Activated CD4-positive, alpha-beta T cell treated with anti-CD3 and anti-CD28 coated beads for 4 hours (primary cell): ENCODE data around the gene IGF2BP2.
"Not testable (repeated sequence)": the region's sequence is repeated elsewhere in the genome, so short reads cannot be mapped to it uniquely, and the experiment has no call there.

Experiments used
- DNase-seq, 2 donors: peaks; one replicate each; pipeline ENCODE4 v3.0.0-alpha.2; 2020

IGF2BP2 gene

GRCh38 chr3:185657691-185658503, 166.9 kb downstream of the IGF2BP2 start:
- DNase-seq, result no peak

DNA sequence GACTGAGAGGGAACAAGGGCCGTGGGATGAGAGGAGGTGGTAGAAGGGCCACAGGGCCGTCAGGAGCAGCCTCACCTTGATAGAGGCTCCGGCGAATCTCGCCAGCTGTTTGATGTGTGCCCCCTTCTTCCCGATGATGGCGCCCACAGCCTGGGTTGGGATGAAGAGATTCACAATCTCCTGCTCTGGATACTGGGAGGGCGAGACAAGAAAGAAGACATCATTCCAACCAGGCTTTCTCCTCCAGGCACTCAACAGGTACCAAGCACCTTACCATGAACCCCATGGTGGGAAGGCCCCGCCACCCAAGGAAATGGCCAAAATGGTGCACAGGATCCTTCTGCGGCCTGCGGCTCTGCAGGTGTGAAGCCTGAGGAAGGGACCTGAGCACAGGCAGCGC, 167.6 kb downstream of the IGF2BP2 start:
- no peak for DNase-seq

GRCh38 chr3:185656321-185656840, 168.5 kb downstream of the IGF2BP2 start:
- DNase-seq, result no peak

DNA sequence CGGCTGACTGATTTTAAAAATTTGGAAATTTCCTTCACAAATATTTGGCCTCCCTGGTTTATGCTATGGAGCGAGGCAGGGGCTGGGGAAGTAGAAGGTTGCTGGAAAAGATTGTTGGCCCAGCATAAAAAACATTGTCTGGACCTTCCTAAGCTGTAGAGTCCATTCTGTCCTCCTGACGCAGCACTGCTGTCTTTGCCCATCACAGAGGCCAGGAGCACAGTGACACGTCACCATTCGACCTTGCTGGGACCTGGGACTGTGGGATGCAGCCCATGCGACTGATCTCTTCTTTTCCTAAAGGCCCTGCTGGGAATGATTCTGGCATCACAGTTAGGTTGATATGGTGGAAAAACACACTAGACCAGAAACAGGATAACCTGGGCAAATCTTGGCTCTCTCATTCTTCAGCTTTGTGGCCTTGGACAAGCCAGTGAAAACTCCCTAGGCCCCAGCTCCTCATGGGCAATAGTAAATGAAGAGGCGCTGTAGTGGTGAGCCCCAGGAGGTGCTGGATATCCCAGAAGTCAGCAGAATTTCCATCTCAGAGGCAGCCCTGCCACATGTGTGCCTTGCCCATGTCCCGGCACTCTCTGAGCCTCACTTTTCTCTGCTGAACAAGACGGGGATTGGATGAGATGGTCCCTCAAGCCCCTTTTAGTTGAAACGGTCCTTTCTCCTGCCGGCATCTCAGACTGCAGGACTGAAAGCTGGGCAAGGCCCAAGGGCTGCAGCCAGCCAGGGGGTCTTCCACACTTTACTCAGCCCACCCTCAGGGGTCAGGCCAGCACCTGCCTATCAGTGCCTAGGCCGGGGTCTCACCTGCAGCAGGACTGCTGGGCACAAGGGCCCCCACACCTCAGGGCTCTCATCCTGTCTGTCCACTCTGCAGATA, 169.2 kb downstream of the IGF2BP2 start:
- no peak for DNase-seq

- no peak for DNase-seq
Measured at GRCh38 chr3:185654758-185655145, 170.1 kb downstream of the IGF2BP2 start.

- DNase-seq, result no peak
Measured at GRCh38 chr3:185653949-185654757, 170.7 kb downstream of the IGF2BP2 start.

DNA sequence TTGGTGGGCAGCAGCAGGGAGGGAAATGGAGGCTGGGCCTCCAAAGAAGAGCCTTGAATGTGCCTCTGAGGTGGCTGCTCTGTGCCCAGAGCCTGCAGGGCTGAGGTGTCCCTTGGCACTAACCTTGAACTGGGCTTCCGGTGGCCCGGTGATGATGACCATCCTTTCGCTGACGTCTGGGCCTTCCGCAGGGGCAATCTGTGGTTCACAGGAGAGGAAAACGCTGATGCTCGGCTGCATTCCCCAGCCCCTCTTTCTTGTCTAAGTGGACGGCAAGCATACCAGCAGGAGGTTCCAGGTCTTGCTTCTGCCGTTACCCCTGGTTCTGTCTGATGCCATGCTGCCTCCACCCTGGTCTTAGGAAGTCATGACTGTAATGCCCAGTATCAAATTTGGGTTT, 172.9 kb downstream of the IGF2BP2 start:
- DNase-seq, result no peak

DNA sequence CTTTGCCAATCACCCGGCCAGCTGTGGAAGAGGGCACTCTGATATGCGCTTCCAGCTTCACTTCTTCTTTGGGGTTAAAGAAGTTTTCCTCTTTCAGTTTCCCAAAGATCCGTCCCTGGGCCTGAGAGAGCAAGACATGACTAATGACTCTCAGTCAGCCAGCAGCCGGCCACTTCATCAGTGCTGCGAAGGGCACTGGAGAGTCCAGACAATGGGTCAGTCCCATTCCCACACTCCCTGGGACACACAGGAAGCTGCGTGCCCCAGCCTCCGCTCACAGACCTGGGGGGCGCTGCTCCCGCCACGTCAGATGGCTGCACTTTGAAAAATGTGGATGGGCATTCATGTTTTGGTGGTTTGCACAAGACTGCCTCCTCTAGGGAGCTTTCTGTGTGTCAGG, 175.4 kb downstream of the IGF2BP2 start:
- no peak for DNase-seq

DNA sequence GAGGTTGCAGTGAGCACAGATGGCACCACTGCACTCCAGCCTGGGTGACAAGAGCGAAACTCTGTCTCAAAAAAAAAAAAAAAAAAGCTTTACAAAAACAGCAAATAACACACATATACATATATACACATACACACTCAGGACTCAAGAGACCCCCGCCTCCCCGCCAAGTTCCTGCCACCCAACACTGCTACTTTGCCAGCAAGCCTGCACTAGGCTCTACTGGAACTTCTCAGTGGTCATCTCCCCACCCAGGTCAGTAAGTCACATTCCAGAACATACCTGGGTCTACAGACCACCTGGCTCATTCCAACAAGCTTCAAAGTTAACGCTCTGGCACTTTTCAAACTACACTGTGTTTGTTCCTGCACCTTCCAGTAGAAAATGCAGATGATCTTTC, 176.4 kb downstream of the IGF2BP2 start:
- DNase-seq, result no peak

DNA sequence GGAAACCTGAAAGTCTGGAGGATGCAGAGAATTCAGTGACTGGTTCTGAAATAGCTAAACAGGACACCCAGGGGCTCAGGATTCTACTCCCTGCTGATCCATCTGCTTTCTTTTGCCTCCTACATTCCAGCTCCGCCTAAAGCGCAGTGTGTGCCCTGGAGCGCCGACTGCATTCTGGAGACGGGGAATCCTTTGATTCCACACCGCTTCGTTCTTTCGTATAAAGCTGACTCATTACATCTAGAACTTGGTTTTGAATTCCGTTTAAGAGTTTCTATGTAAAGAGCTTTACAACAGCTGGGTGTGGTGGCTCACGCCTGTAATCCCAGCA, 177.0 kb downstream of the IGF2BP2 start:
- no peak for DNase-seq

DNA sequence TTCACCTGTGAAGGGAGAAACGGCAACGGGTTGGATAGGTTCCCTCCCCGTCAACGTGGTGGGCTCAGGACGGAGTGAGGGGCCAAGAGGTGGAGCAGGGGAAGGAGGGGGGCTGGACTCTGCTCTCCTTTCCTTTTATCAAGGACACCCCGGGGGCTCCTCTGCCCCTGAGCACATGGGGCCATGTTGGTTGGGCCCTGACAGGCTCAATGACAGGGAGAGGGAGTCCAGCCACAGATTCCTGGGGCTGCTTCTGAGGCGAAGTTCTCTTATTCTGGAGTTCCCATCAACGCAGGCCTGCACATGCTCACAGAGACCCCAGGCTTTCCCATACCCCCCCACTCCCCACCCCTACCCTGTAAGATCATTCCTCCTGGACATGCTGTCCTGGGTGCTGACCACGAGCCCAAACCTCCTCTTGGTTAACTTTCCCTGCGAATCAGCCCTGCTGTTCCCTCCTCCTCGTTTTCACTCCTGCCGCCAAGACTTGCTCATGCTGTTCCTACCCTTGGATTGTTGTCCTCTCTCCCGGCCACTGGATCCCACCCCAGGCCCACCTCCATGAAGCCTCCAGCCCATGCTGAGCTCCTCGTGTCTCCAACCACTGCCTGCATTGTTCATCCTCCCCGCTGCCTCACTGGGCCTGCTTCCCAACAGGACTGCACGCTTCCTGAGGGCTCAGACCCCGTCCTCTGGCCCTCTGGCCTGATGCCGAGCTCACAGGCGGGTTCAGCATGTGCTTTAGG, 177.5 kb downstream of the IGF2BP2 start:
- no peak for DNase-seq

DNA sequence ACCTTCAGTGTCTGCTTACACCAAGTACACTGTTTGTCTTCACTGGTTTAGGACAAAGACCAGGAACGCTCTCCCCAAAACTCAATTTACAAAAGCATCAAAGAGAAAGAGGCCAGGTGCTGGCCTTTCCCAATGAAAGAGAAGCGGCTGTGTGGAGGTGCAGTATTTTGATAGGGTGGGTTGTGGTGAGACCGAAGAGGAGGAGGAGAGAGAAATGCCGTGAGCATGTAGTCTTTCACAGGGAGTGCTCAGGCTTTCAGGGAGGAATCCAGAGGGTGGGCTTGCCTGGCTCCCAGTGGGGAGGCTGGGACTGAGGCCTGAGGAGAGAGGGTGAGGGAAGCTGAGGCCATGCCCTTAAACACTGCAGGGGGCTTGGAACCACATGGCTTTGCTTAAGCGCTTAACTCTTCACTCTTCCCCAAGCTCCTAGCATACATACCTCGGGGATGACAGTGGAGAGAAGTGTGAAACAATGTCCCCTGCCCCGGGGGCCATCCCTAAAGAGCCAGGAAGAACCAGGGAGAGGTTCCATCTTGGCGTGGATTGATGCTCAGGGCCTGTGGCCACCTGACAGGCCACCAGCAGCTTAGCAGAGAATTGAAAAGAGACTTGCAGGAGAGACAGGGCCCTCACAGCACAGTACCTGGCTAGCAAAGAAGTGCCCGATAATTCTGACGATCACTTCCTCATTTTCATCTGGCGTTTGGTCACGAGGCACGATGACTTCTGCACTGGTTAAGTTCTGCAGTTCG, 178.3 kb downstream of the IGF2BP2 start:
- DNase-seq, result no peak

- DNase-seq, result no peak
Measured at GRCh38 chr3:185645596-185646381, 179.1 kb downstream of the IGF2BP2 start.

GRCh38 chr3:185645191-185645590, 179.7 kb downstream of the IGF2BP2 start:
- not testable (repeated sequence) for DNase-seq

GRCh38 chr3:185640308-185640707, 184.5 kb downstream of the IGF2BP2 start:
- DNase-seq, result no peak

DNA sequence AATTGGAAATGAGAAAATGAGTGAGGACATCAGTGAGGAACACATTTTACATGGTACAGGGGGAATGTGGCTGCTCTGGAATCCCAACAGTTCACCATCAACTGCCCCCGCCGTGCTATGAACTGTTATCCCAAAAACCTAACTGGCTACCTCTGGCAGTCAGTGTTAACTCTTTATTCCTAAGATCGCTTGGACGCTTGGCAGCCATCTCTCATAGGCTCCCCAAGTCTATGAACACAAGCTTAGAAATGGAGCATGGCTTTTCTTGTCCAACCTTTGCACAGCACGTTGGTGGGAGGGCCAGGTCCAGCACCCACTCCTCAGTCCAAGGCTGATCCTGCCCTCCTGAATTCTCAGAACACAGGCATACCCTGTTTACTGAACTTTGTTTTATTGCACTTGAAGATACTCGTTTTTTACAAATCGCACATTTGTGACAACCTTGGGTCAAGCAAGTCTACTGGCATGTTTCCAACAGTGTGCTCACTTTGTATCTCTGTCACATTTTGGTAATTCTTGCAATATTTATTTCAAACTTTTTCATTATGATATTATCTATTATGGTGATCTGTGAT, 185.1 kb downstream of the IGF2BP2 start:
- no peak for DNase-seq

GRCh38 chr3:185638651-185639050, 186.2 kb downstream of the IGF2BP2 start:
- not testable (repeated sequence) for DNase-seq

GRCh38 chr3:185637388-185637787, 187.5 kb downstream of the IGF2BP2 start:
- no peak for DNase-seq

GRCh38 chr3:185632996-185633395, 191.8 kb downstream of the IGF2BP2 start:
- DNase-seq, result no peak

DNA sequence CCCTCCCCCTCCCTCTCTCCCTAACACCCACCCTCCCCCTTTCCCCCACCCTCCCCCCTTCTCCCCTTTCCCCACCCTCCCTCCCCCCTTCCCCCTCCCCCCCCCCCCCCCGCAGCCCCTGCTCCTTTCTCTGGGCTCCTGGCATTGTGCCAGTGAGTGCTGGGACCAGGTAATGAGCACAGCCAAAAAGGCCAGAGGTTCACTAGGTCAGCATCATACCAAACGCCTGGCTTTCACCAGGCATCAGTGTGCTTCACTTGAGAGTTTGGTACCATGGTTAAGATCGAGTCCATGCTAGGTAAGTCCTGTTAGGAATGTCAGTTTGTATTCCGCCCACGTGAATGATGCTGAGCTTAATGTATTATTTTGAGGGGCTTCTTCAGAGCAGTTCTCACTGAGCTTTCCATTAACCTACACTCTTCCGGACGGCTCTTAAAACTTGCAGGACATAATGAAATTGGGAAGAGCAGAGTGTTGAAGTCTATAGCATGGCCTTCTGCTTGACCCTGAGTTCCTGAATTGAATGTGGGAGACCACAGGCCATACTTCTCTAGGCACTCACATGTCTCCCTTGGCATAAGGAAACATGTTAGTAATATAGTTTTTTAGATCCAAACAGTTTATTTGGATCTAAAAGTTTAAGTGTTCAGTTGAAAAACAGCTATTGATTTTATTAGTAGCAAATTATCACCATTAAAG, 193.2 kb downstream of the IGF2BP2 start:
- no peak for DNase-seq
